Fibroblast of gingiva (primary cell): Measurements from ENCODE around the gene FGF3.

Experiments used
- DNase-seq: peaks from one replicate; pipeline ENCODE4 v3.0.0-alpha.2; 2011; ENCODE audit warnings: low read depth

FGF3 gene

GRCh38 chr11:69823641-69824265 is 4.5 kb upstream of the FGF3 start:
- no peak for DNase-seq

- DNase-seq: no peak
Measured at GRCh38 chr11:69822676-69823494, 3.7 kb upstream of the FGF3 start.

GRCh38 chr11:69821511-69822040 is 2.4 kb upstream of the FGF3 start:
- DNase-seq: no peak

GRCh38 chr11:69820441-69820840 is 1.2 kb upstream of the FGF3 start:
- DNase-seq: no peak

DNA sequence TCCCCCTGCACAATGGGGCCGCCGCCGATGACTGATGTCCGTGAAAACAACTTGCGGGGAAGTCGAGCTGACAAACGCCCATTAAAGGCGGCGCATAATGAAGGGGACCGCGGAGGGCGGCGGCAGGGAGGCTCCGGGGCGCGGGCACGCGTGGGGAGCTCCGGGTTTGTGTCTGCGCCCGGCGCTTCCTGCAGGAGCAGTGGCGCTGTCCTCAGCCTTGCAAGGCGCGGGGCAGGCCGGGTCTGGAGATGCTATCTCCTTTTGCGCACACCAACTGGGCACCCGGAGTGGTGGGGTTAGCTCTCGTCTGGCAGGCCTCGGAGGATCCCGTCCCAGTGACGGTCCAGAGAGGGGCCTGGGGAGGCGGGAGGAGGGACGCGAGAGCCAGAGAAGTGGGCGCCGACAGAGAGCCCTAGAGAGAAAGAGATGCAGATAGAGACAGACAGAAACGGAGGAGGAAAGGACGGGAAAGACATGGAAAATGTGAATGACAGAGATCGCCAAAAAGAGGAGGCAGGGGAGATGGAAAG is 390 bp upstream of the FGF3 start:
- DNase-seq: no peak

- DNase-seq: no peak
Measured at GRCh38 chr11:69818231-69818602, 999 bp downstream of the FGF3 start.

DNA sequence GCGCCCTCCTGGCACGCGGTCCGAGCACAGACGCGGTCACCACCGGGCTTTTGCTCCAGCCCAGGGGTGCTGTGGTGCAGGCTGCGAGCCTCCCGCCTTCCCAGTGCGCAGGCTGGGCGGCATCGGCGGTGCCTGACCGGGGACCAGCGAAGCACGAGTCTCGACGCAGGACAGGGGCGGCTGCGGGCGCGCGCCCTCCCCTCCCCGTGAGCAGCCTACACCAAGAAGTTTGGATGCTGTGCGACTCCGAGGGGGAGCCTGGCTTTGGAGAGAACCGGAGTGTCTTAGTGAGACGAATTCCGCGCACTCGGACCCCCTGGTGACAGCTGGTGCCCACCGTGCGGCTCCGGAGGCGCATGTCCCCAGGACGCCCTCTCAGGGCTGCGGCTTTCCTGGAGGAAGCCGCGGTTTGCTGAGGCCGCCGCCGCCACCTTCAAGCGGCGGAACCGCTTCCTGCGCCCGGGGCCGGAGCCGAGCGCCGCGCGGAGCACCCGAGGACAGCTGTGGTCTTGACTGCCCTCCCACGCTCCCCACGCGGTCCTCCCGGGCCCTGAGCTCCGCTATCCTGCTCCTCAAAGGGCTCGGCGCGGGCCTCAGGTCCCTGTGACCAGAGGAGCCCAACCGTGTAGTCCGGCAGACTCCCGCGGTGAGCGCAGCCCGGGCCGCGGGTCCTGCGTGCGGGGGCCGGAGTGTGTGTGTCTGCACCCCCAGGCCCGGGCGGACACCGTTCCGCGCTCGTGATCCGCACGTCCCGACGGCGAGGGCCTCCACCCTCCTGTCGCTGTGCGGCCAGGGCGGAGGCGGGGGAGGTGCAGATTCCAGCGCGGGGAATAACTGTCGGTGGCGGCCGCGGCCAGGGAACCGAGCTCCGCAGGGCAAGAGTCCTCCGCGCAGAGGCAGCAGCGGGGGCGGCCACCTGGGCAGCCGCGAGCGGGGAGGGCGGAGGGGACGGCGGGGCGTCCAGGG is 1.7 kb downstream of the FGF3 start:
- no peak for DNase-seq

DNA sequence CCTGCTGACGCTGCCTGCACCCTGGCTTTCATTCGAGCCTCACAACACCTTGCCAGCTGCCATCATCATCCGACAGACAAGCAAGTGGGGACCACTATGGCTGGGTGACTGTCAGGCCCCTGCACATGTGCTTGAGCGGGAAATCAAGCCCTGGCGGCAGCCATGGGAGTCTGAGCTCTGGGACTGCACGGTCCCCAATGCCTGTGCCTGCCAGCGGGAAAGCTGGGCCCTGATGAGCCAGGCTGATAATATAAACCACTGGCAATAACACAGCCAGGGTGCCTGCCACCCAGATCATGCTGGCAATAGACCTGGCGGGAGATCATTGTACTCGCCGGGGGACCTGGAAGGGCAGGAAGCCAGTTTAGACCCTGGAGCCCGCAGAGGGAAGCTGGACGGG is 2.5 kb downstream of the FGF3 start:
- DNase-seq: no peak

- DNase-seq: no peak
Measured at GRCh38 chr11:69815973-69816372, 3.2 kb downstream of the FGF3 start.

DNA sequence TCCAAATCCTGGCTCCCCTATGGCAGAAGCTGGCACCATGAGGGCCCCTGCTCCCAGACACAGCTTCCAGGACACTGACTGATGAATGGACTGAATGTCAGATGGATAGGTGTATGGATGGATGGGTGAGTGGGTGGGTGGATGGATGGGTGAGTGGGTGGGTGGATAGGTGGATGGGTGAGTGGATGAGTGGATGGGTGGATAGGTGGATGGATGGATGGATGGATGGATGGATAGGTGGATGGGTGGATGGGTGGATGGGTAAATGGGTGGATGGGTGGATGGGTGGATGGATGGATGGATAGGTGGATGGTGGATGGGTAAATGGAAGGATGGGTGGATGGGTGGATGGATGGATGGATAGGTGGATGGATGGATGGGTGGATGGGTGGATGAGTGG is 4.3 kb downstream of the FGF3 start:
- no peak for DNase-seq

GRCh38 chr11:69814411-69814810 is 4.8 kb downstream of the FGF3 start:
- no peak for DNase-seq

DNA sequence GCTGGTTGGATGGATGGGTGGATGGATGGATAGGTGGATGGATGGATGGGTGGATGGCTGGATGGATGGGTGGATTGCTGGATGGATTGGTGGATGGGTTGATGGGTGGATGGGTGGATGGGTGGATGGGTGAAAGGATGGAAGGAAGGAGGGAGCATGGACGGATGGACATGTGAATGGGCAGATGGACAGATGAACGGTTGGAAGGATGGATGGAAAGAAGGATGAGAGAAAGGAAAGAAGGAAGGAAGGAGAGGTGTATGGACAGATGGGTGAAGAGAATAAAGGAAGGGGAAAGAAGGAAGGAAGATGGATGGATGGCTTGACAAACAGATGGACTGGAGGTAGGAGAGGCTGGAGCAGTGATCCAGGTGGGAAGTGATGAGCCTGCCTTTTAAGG is 5.4 kb downstream of the FGF3 start:
- DNase-seq: no peak

- no peak for DNase-seq
Measured at GRCh38 chr11:69812946-69813345, 6.3 kb downstream of the FGF3 start.

- DNase-seq: no peak
Measured at GRCh38 chr11:69812256-69812655, 7.0 kb downstream of the FGF3 start.

GRCh38 chr11:69811431-69811830 is 7.8 kb downstream of the FGF3 start:
- DNase-seq: no peak

- DNase-seq: no peak
Measured at GRCh38 chr11:69810289-69811118, 8.7 kb downstream of the FGF3 start.

DNA sequence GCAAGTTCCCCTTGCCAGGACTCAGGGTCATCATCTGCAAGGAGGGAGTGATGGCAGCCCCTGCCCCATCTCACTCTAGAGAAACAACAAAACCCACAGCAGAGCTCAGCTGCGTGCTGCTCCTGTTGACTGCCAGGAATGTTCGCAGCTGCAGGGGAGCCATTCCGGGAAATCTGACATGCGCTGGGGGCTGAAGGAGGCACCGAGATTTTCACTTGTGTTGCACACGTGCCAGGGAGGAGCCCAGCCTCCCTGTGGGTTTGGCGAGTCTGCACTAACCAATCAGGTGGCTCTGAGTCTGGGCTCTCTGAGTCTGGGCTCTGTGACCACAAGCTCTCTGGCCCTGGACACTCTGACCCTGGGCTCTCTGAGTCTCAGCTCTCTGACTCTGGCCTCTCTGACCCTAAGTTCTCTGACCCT is 10.5 kb downstream of the FGF3 start:
- no peak for DNase-seq

DNA sequence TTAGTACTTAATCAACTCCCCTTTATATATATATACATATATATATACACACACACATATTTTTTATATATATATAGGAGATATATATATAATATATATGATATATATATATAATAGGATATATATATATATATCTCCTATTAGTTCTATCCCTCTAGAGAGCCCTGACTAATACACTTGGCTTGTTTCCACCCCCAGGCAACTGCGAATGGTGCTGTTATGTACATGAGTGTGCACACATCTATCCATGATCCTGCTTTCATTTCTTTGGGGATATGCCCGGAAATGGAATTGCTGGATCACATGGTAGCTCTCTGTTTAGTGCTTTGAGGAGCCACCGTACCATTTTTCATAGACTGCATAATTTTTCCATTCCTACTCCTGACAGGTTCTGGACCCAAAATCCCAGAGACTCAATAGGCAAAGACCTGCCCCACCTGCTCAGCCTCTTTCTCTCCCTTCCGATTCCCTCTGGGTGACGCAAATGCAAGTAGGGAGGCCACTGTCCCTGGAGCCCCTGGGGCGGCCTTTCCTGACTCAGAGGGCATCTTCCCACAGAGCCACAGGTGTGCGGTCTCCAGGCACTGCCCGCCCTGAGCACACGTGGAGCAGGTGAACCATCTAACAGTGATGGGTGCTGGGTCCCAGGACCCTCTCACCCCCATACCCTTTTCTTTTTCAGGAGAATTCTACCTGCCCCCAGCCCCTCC is 12.0 kb downstream of the FGF3 start:
- DNase-seq: no peak

DNA sequence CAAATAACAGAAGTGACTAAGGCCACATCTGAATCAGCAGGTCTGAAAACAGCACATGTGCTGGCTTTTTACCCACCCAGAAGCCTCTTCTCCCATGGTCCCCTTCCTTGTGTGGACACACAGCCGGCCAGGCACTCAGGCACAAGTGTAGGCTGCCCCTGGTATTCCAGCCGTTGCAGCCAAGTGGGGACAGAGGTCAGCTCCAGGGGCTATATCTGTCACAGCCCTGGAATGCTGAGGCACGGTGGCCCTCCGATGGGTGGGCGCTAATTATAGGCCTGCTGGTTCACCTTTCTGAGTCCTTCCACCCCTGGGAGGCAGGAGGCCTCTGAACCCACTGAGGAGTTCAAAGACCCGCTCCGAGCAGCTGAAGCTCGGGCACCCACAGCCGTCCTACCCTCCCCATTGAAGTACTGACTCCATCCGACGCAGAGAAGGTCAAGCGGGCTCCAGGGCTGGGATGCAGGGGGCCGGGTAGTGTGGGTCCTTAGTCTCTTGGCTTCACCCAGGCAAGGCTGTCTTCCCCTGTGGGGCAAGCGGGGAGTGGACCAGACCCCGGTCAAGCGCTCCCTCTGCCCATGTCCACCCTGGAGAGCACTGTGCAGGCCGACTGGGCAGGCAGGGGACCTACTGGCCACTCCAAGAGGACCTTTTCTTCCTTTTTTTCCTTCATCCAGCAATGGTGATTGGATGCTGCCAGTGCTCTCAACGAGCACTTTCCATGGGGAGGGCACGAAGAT is 14.3 kb downstream of the FGF3 start:
- no peak for DNase-seq
